Measurements from ENCODE around the gene STK24. TPM values are rescaled to one million over a fixed set of nuclear protein-coding genes. Genes with fewer than 3 reads are reported as not detected.

STK24 gene
- total and polyA plus RNA-seq, 2 of the 8 experiments (the other 6 are each of a cell fraction or from before 2014, with no cell fraction given): 62.8 to 143 TPM

- Histone ChIP-seq H4K91ac (replicated peaks; ENCODE audit: insufficient read length, low read length) (no peak overlapping the region), H4K5ac (ENCODE audit: insufficient read length, low read depth, low read length) (no peak overlapping the region), H2BK120ac (replicated peaks; ENCODE audit: low read depth, low read length) (no peak overlapping the region), H3K36me3 (ENCODE audit: control insufficient read depth in 2 of 4, insufficient read depth in 4 of 4, low read length in 3 of 4) (peaks cover 0 to 6% (median 2%) of the 10 kb centered on the region in 4 experiments; a peak in 5 of 8 replicates), H3K79me2 (ENCODE audit: control insufficient read depth in 1 of 2, insufficient read depth in 2 of 2, low read length in 2 of 2) (no peaks in the 10 kb centered on the region), H3K79me1 (ENCODE audit: low read depth, low read length) (no peaks in the 10 kb centered on the region), H3K27ac (ENCODE audit: low read depth, low read length) (no peak overlapping the region), H3K56ac (replicated peaks; ENCODE audit: insufficient read length, low read depth, low read length) (no peak overlapping the region), H4K20me1 (replicated peaks in 1 of 2; ENCODE audit: control insufficient read depth in 1 of 2, insufficient read depth in 2 of 2, low read length in 2 of 2) (peaks cover 3 to 4% of the 10 kb centered on the region in 2 experiments), H2BK20ac (ENCODE audit: low read length) (no peak overlapping the region), H3K23me2 (ENCODE audit: low read depth, low read length) (no peaks in the 10 kb centered on the region), H3K27me3 (replicated peaks in 1 of 4; ENCODE audit: control insufficient read depth in 3 of 4, extremely low read depth in 1 of 4, insufficient read depth in 3 of 4, low read length in 3 of 4) (no peaks in the 10 kb centered on the region), H3K9ac (replicated peaks in 1 of 4; ENCODE audit: extremely low read depth in 1 of 4, low read depth in 3 of 4, low read length in 3 of 4) (no peak overlapping the region), H3K4me2 (ENCODE audit: insufficient read depth in 1 of 2, low read depth in 2 of 2, low read length in 2 of 2) (no peak overlapping the region), H4K8ac (ENCODE audit: extremely low read depth, insufficient read depth, low read length) (no peak overlapping the region), H3K4me1 (replicated peaks in 1 of 4; ENCODE audit: control insufficient read depth in 3 of 4, insufficient read depth in 4 of 4, low read length in 3 of 4) (peaks cover 0 to 6% (median 2%) of the 10 kb centered on the region in 4 experiments; a peak in 3 of 7 replicates), H3K14ac (ENCODE audit: insufficient read length) (no peak overlapping the region), H2BK12ac (ENCODE audit: low read depth, low read length) (no peak overlapping the region), H3K23ac (ENCODE audit: insufficient read length) (no peak overlapping the region), H3K4me3 (ENCODE audit: extremely low read depth in 1 of 4, insufficient read depth in 2 of 4, low read depth in 3 of 4, low read length in 4 of 4) (no peak overlapping the region), H2AK5ac (ENCODE audit: low read depth, low read length) (no peak overlapping the region), H3K9me3 (ENCODE audit: insufficient read depth in 2 of 2, low read depth in 1 of 2, low read length in 1 of 2) (no peaks in the 10 kb centered on the region), H3K4ac (replicated peaks; ENCODE audit: insufficient read length, low read depth, low read length) (no peak overlapping the region), H3K18ac (ENCODE audit: extremely low read depth, low read length) (no peak overlapping the region), H2BK5ac (ENCODE audit: low read depth, low read length) (no peak overlapping the region), H2AFZ (ENCODE audit: low read length) (no peak overlapping the region), H2BK15ac (ENCODE audit: low read length) (no peak overlapping the region)
- FAIRE-seq (no peak), DNase-seq (ENCODE audit: low read depth in 1 of 2, low spot score in 2 of 2) (no peak)
- TF ChIP-seq SRF (IDR thresholded peaks at IDR 0.05; ENCODE audit: low read depth, low read length) (no peak), JUND (IDR thresholded peaks at IDR 0.05; ENCODE audit: low read length) (no peak), RXRA (IDR thresholded peaks at IDR 0.05; ENCODE audit: insufficient read depth, low read depth, low read length) (no peak), CBX8 (IDR thresholded peaks at IDR 0.05; ENCODE audit: borderline replicate concordance, low read depth, low read length) (no peak), RNF2 (IDR thresholded peaks at IDR 0.05; ENCODE audit: borderline replicate concordance, low read depth, low read length, missing control alignments, poor library complexity, severe bottlenecking) (no peak), TBP (IDR thresholded peaks at IDR 0.05; ENCODE audit: low read depth, low read length) (no peak)
- TF ChIP-seq, protein P1, sequence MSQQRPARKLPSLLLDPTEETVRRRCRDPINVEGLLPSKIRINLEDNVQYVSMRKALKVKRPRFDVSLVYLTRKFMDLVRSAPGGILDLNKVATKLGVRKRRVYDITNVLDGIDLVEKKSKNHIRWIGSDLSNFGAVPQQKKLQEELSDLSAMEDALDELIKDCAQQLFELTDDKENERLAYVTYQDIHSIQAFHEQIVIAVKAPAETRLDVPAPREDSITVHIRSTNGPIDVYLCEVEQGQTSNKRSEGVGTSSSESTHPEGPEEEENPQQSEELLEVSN (IDR thresholded peaks at IDR 0.05): no peak
- TF ChIP-seq, protein P2, sequence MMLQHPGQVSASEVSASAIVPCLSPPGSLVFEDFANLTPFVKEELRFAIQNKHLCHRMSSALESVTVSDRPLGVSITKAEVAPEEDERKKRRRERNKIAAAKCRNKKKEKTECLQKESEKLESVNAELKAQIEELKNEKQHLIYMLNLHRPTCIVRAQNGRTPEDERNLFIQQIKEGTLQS (IDR thresholded peaks at IDR 0.05; ENCODE audit: insufficient read depth, low read depth, low read length): no peak
- TF ChIP-seq, protein P3, sequence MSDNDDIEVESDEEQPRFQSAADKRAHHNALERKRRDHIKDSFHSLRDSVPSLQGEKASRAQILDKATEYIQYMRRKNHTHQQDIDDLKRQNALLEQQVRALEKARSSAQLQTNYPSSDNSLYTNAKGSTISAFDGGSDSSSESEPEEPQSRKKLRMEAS (IDR thresholded peaks at IDR 0.05): no peak
- ChIA-PET CTCF (ENCODE audit: partially characterized antibody) (interaction anchor here (0.9 to 2.7 kb wide), 6 partner anchors 9 to 585 kb away, joined by 3 to 14 read pairs (median 4); no protein-coding TSS in a partner anchor), POLR2A (ENCODE audit: partially characterized antibody) (interaction anchor here (1.4 to 1.6 kb wide), 2 partner anchors 9 kb away, joined by 3 to 4 read pairs; no protein-coding TSS in a partner anchor)
- WGBS, 2 experiments (ENCODE audit: extremely low coverage in 1 of 2, insufficient coverage in 1 of 2, insufficient read length in 1 of 2, insufficient replicate concordance in 2 of 2, low coverage in 1 of 2, low lambda C conversion rate in 2 of 2, missing lambda C conversion rate in 1 of 2): 92% methylated on average over 18 of the region's 21 CpGs; no CpG with 5 or more reads in 1 of the 2 experiments
These were observed 135.7 kb downstream of the STK24 start for GRCh38 chr13:98441056-98441676.
